Measurements from ENCODE around the gene ENTR1.

ENTR1 gene

DNA sequence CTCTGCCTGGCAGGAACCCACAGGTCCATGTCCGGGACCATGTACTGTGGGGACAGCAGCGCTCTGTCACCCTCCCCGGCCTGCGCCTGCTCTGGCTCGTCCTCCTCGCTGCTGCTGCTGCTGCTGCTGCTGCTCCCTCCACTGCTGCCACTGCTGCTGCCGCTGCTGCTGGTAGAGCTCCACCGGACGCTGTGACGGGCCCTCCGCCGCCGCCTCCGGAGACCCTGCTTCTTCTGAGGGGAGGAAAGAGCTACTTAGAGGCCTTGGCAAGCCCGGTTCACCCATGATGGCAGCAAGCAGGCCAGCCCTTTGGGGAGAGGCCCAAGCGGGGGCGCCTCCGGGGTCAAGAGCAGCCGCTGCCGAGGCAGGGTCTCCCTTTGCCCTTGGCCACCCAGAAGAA, 27.0 kb downstream of the ENTR1 start:
- DNase-seq (ENCODE audit: low read depth), result no peak
- H3K4me3 ChIP-seq (ENCODE audit: low read depth, low read length), result no peak overlapping the region
- TF ChIP-seq, protein P1, sequence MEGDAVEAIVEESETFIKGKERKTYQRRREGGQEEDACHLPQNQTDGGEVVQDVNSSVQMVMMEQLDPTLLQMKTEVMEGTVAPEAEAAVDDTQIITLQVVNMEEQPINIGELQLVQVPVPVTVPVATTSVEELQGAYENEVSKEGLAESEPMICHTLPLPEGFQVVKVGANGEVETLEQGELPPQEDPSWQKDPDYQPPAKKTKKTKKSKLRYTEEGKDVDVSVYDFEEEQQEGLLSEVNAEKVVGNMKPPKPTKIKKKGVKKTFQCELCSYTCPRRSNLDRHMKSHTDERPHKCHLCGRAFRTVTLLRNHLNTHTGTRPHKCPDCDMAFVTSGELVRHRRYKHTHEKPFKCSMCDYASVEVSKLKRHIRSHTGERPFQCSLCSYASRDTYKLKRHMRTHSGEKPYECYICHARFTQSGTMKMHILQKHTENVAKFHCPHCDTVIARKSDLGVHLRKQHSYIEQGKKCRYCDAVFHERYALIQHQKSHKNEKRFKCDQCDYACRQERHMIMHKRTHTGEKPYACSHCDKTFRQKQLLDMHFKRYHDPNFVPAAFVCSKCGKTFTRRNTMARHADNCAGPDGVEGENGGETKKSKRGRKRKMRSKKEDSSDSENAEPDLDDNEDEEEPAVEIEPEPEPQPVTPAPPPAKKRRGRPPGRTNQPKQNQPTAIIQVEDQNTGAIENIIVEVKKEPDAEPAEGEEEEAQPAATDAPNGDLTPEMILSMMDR (IDR thresholded peaks at IDR 0.05; ENCODE audit: control insufficient read depth, extremely low read depth, insufficient read depth), result no peak

DNA sequence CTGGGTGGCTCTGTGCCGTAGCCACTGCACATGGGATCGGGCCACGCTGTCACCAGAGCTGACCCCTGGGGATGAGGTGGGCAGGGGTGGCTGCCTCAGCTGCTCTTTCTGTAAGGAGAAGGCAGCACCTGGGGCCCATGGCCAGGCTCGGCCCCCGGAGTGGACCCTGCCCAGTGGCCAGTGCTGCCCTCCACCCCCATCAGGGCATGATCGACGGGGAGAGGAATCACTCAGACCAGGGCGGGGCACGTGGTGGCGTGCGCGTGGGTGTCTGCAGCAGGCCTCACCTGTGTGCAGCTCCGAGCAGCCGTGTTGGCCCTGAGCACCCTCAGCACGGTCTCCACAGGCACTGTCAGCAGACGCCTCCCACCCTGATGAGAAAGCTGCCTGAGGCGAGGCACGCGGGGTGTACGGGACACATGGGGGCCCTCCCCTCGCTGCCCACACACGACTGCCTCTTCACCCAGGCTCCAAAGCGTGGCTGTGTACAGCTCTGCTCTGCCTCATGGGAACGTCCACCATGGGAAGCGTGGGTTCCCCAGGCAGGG, 28.4 kb downstream of the ENTR1 start:
- TF ChIP-seq, protein P1 (IDR thresholded peaks at IDR 0.05; ENCODE audit: control insufficient read depth, extremely low read depth, insufficient read depth), result no peak
- no peak for DNase-seq (ENCODE audit: low read depth)
- H3K4me3 ChIP-seq (ENCODE audit: low read depth, low read length), result no peak overlapping the region

DNA sequence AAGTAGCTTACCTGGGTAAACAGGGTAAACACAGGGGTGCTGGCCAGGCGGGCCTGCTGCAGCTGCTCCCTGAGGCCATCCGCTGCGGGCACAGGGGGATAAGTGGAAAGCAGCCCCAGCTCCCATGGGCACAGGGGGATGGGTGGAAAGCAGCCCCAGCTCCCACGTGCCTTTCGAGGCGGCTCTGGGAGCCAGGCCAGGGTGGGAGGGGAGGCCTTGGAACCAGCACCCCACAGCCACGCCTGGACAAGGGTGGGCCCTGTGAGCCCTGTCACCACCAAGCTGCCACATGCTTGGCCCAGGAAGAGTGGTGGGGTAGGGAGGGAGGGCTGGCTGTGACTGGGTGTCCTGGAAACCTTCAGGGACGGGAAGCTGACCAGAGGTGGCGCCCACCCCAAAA, 29.1 kb downstream of the ENTR1 start:
- no peak overlapping the region for H3K4me3 ChIP-seq (ENCODE audit: low read depth, low read length)
- TF ChIP-seq, protein P1 (IDR thresholded peaks at IDR 0.05; ENCODE audit: control insufficient read depth, extremely low read depth, insufficient read depth), result no peak
- DNase-seq (ENCODE audit: low read depth), result no peak

DNA sequence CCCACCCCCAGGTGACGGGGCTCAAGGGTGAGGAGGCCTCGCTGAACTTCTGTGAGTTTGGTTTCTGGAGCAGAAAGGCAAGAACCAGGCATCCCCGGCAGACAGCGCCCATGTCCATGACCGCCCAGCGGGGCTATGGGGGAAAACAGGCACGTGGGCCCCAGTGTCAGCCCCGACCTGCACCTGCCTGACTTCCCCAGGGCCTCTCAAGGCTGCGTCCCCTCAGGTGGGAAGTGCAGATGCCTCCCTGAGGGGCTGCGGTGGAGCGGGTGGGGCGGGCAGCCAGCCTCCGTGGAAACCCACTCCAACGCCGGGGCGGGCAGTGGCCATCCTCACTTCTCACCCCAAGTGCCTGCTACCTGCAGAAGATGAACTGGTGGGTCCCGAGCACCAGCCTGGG, 30.0 kb downstream of the ENTR1 start:
- TF ChIP-seq, protein P1 (IDR thresholded peaks at IDR 0.05; ENCODE audit: control insufficient read depth, extremely low read depth, insufficient read depth), result no peak
- H3K4me3 ChIP-seq (ENCODE audit: low read depth, low read length), result no peak overlapping the region
- DNase-seq (ENCODE audit: low read depth), result no peak

DNA sequence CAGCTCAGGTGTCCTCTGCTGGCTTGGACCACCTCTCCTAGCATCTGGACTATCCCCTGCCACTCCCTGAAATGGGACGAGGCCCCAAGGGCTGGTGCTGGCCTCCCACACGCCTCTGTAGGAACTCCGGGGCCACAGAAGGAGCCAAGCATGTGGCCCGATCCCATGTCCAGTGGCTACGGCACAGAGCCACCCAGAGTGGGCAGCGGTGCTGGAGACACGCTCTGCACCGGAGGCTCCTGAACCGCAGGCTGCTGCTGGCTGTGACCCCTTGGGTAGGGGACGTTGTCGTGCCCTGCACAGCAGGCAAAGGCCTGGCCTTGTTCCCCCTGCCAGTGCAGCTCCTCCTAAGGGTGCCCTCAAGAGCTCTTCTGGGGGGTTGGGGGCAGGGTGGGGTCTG, 30.5 kb downstream of the ENTR1 start:
- H3K4me3 ChIP-seq (ENCODE audit: low read depth, low read length), result no peak overlapping the region
- DNase-seq (ENCODE audit: low read depth), result no peak
- TF ChIP-seq, protein P1 (IDR thresholded peaks at IDR 0.05; ENCODE audit: control insufficient read depth, extremely low read depth, insufficient read depth), result no peak

GRCh38 chr9:136379401-136379800, 31.0 kb downstream of the ENTR1 start:
- H3K4me3 ChIP-seq (ENCODE audit: low read depth, low read length), result no peak overlapping the region
- TF ChIP-seq, protein P1 (IDR thresholded peaks at IDR 0.05; ENCODE audit: control insufficient read depth, extremely low read depth, insufficient read depth), result no peak
- DNase-seq (ENCODE audit: low read depth), result no peak

GRCh38 chr9:136379003-136379287, 31.5 kb downstream of the ENTR1 start:
- DNase-seq (ENCODE audit: low read depth), result no peak
- no peak overlapping the region for H3K4me3 ChIP-seq (ENCODE audit: low read depth, low read length)
- TF ChIP-seq, protein P1 (IDR thresholded peaks at IDR 0.05; ENCODE audit: control insufficient read depth, extremely low read depth, insufficient read depth), result no peak

Measured in LNCaP clone FGC (cell line).